Stimulated activated CD4-positive, alpha-beta T cell treated with anti-CD3 and anti-CD28 coated beads, Interleukin-2, amount 100 ng/mL, for 48 hours (primary cell): ENCODE results near the gene WNT5A.

Experiments
- DNase-seq, 2 donors: peaks; one replicate each; pipeline ENCODE4 v3.0.0-alpha.2; 2020

Gene WNT5A

DNA sequence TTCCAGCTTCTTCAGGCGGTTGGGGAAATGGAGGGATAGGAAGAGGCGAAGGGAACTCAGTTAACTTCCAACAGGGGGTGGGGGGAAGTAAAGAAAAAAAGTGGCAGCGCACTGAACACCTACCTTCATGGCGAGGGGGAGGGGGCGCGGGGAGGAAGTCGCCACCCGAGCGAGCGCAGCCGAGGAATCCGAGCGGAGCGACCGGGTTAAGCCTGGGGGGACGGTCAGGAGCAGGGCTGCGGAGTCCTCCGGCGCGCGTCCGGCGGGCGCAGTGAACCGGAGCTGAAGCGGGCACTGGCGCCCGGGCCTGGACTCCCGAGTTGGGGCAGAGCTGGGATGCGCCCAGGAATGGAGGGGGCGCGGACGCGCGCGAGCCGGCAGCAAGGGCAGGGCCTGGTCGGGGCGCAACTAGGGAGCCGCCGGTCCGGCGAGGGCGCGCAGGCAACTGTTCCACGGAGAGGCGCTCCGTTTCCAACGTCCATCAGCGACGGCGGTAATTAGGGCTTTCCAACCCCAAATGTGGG is at the start of gene WNT5A:
Gene WNT5A, minus strand, starts transcription at position 450 of the 524 bp plus-strand sequence. Its CDS starts 321 bp downstream, at position 129.
- DNase-seq, result no peak

GRCh38 chr3:55534876-55535275 is 47.8 kb upstream of the WNT5A start:
- no peak for DNase-seq

- no peak for DNase-seq
Measured at GRCh38 chr3:55532806-55533205, 45.7 kb upstream of the WNT5A start.

DNA sequence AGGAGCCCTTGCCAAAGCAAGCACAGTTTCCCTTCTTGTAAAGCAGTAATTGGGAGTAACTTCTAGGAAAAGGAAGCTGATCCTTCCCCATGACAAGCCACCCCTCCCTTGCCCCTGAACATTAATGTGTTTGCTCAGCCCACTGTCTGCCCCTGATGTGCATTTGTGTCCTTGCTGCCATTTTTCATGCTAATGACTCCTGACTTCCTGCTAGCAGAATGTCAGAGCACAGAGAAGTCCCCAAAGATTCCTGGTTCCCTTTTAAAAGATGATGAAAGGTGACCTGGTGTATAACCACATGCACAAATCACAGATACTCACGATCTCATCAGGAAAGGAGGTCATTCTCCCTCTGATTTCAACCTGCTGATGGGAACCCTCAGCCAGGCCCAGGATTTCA is 44.2 kb upstream of the WNT5A start:
- no peak for DNase-seq

- no peak for DNase-seq
Measured at GRCh38 chr3:55527361-55527760, 40.3 kb upstream of the WNT5A start.

DNA sequence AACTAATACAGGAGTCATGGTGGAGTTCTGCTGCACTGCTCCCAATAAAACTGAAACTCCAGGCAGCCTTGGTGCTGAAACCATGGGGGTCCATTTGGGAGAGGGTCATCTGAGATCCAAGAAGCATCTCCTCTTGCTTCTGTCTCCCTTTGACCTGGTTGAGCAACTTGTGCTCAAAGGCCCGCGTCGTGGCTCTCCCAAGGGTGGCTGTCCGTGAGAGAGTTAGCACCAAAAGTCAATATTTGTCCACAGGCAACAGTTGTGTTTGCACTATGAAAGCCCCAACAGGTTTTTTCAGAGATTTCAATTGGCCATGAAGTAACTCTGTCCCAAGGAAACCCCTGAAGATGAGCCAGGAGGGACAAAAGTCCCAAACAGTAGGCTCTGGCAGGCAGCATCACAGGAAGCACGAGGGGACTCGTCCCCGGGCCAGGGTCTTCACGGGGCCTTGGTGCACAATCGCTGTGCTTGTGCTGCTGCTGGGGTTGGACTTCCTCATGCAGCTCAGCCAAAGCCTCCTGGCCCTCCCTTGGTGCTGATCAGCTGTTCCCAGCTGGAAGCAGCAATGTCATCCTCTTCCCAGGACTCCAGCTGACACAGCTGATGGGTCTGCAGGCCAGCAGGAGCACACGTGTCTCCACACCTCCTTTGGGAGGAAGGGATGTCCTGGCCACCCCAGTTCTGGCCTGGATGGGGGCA is 39.4 kb upstream of the WNT5A start:
- DNase-seq, result no peak

GRCh38 chr3:55525436-55525835 is 38.3 kb upstream of the WNT5A start:
- no peak for DNase-seq

- no peak for DNase-seq
Measured at GRCh38 chr3:55524565-55525244, 37.6 kb upstream of the WNT5A start.

GRCh38 chr3:55523471-55523870 is 36.4 kb upstream of the WNT5A start:
- DNase-seq, result no peak

DNA sequence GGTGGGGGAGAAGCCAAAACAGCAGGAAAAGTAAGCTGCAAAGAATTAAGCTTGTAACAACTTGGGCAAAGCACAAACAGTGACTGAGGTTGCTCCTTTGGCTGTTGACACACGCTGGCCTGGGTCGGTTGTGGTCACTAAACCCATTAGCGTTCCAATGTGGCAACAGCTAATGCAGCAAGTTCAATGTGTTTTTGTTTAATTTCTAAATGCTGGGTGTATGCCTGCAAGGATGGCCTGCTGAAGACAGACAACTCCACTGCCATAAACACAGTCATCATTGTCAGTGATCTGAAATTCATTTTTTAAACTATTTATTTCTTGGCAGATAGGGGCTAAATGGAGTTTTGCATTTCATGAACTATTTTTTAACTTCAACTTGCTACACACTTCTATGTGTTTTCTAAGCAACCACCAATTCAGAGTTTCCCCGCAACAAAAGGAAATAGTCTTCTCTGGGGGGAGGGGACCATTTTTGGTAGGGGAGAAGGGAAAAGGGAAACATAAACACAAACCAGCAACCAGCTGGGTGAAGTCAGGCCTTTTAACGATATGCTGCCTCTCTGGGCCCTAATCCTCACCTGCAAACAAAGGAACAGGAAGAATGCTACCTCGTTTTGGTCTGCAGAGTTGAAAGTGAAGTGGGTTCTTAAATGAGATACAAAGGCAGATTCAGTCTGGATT is 34.8 kb upstream of the WNT5A start:
- no peak for DNase-seq

DNA sequence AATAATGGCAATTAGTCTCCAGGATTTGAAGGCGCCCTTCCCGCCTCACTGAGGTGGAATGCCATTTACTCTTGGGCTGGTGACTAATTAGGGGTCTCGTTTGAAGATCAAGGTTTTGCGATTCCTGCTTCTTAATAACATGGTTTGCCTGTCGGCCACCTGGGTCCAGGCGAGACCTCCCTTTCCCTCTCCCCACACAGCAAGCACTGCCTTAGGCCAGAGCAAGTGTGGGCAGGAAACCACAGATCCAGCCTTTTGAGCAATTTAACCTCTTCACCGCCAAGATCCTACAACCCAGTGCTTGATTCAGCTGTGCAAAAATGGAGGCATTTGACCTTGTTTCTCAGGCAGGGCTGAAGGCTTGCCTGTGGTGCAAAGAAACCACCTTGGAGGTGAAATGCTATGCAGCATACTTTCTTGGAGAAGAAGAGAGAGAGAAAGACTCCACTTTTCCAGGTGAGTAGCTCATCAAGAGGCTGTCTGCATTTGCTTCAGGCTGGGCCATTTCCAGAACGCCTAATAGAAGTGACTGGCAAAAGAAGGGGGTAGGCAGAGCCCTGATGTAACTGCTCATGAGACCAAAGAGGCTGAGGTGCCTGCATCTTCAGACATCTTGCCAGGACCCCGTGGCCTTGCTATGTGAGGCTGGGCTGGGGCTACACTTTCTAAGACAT is 34.1 kb upstream of the WNT5A start:
- DNase-seq, result no peak

DNA sequence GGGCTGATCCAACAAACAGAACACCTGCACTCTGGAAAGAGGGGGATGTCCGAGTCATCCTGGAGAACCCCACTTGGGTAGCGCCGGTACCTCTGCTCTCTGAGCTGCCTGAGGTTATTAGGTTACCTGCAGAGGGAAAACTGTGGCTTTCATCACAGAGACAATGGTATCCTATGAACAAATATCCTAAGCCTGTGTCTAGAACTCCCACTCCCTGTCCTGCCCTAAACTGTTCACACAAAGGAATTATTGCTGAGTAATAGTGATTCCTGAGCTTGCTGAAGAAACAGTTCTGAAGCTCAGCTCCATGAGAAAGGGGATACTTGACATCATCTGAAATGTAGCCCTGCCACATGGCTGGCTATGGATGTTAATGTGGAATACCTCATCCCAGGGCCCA is 31.9 kb upstream of the WNT5A start:
- no peak for DNase-seq

DNA sequence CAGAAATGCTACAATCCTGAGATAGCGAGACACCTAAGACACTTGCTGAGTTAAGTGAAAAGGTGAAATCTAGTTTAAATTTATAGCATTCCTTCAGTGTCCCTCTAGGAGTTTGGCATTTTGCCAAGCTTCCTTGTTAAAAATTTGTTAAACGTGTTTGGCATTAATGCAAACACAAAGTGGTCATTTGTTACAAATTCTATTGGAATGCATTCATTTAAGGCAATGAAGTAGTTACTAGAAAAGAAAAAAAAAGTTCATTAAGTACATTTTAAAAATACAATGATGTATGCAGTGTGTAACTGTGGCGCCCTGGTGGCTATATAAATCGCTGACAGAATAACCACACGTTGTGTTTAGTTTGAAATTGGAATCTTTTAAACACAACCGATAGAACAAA is 31.3 kb upstream of the WNT5A start:
- DNase-seq, result no peak

- no peak for DNase-seq
Measured at GRCh38 chr3:55516392-55517030, 29.4 kb upstream of the WNT5A start.

GRCh38 chr3:55515550-55516246 is 28.6 kb upstream of the WNT5A start:
- no peak for DNase-seq

- DNase-seq, result no peak
Measured at GRCh38 chr3:55514962-55515361, 27.9 kb upstream of the WNT5A start.

GRCh38 chr3:55512571-55513343 is 25.7 kb upstream of the WNT5A start:
- no peak for DNase-seq

- no peak for DNase-seq
Measured at GRCh38 chr3:55511895-55512570, 24.9 kb upstream of the WNT5A start.

- no peak for DNase-seq
Measured at GRCh38 chr3:55508335-55508734, 21.2 kb upstream of the WNT5A start.

GRCh38 chr3:55507808-55508207 is 20.7 kb upstream of the WNT5A start:
- DNase-seq, result no peak

DNA sequence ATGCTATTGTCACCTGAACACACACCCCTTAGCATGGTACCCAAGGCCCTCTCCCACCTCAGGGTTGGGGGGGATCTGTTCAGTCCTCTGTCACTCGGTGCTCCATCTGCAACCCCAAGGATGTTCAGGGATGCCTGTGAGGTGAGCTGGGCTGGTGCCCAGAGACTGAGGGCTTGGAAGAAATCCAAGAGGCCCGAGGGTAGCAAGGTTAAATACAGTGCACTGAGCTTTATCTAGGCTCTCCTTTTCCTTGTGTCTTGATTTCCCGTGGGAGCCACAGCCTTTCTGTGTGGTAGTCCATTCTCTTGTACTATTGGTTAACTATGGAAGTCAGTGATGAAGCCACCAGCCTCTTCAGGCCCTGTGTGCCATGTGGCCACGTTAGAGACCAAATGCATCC is 18.7 kb upstream of the WNT5A start:
- no peak for DNase-seq
